Measurements from ENCODE around the gene DUSP9.

- no peak for TF ChIP-seq TCF4 (CRISPR knock-in tag; IDR thresholded peaks at IDR 0.05; ENCODE audit: borderline replicate concordance)
- no peak for TF ChIP-seq ZNF70 (CRISPR knock-in tag; IDR thresholded peaks at IDR 0.05)
- TF ChIP-seq RARB (CRISPR knock-in tag; IDR thresholded peaks at IDR 0.05) = no peak
- TF ChIP-seq BACH2 (CRISPR knock-in tag; IDR thresholded peaks at IDR 0.05; ENCODE audit: borderline replicate concordance) = no peak
- no peak for TF ChIP-seq ZFP30 (CRISPR knock-in tag; IDR thresholded peaks at IDR 0.05)
- TF ChIP-seq ZNF8 (CRISPR knock-in tag; IDR thresholded peaks at IDR 0.05) = no peak
- no peak for TF ChIP-seq PPARA (CRISPR knock-in tag; IDR thresholded peaks at IDR 0.05; ENCODE audit: borderline replicate concordance)
- no peak for TF ChIP-seq ESRRG (CRISPR knock-in tag; IDR thresholded peaks at IDR 0.05)
These were observed 3.3 kb upstream of the DUSP9 start for GRCh38 chrX:153643431-153644351.

Data from SK-N-SH treated with all-trans-retinoic acid at 6 μM for 48 hours (cell line).